HepG2 (cell line): ENCODE results near the gene PDZD7. TPM values are rescaled to one million over a fixed set of nuclear protein-coding genes. Genes with fewer than 3 reads are reported as not detected.

ENCODE experiments used
- ARID2 ChIP-seq: sonication (generic); formaldehyde crosslinking; IDR thresholded peaks from 2 replicates; pipeline ENCODE4 v1.8.1; 2022; ENCODE audit warnings: mild to moderate bottlenecking, missing genetic modification reagents, borderline replicate concordance
- BATF2 ChIP-seq: sonication (generic); formaldehyde crosslinking; IDR thresholded peaks from 2 replicates; pipeline ENCODE4 v1.8.0; 2022; ENCODE audit warnings: mild to moderate bottlenecking, missing genetic modification reagents, moderate library complexity
- CREB1 ChIP-seq, 2 experiments: fragments of 450-650 bp in 1 of 2; IDR thresholded peaks; 2 replicates each; pipeline ENCODE4 v1.6.1; 2016 to 2017; ENCODE audit warnings: control low read depth in 1 of 2, mild to moderate bottlenecking in 1 of 2, missing compliant biosample characterization in 1 of 2, missing genetic modification characterization in 1 of 2
- GTF2F1 ChIP-seq: fragments of 150-350 bp; IDR thresholded peaks from 2 replicates; pipeline ENCODE4 v1.6.1; 2014; ENCODE audit warnings: low read length
- KAT8 ChIP-seq: IDR thresholded peaks from 2 replicates; pipeline ENCODE4 v1.6.1; 2016; ENCODE audit warnings: missing genetic modification reagents, missing compliant biosample characterization
- KLF11 ChIP-seq: IDR thresholded peaks from 2 replicates; pipeline ENCODE4 v1.6.1; 2016; ENCODE audit warnings: missing compliant biosample characterization
- MLXIP ChIP-seq: sonication (generic); formaldehyde crosslinking; IDR thresholded peaks from 2 replicates; pipeline ENCODE4 v1.9.0; 2021; ENCODE audit warnings: missing genetic modification reagents, borderline replicate concordance
- SIN3B ChIP-seq: fragments of 150-350 bp; IDR thresholded peaks from 2 replicates; pipeline ENCODE4 v1.6.1; 2014; ENCODE audit warnings: low read length
- YEATS2 ChIP-seq: sonication (generic); formaldehyde crosslinking; IDR thresholded peaks from 2 replicates; pipeline ENCODE4 v1.4.0; 2020; ENCODE audit warnings: missing genetic modification reagents, borderline replicate concordance
- ZC3H13 ChIP-seq: sonication (generic); formaldehyde crosslinking; IDR thresholded peaks from 2 replicates; pipeline ENCODE4 v1.8.1; 2023; ENCODE audit warnings: mild to moderate bottlenecking, missing genetic modification reagents, moderate library complexity
- ZEB1 ChIP-seq: IDR thresholded peaks from 2 replicates; pipeline ENCODE4 v1.6.1; 2012; ENCODE audit warnings: mild to moderate bottlenecking, low read depth, inconsistent platforms; ENCODE audit not compliant: insufficient replicate concordance
- ZNF121 ChIP-seq: sonication (generic); formaldehyde crosslinking; IDR thresholded peaks from 2 replicates; pipeline ENCODE4 v1.5.0; 2020; ENCODE audit warnings: mild to moderate bottlenecking, missing genetic modification reagents
- ZNF329 ChIP-seq: sonication (generic); formaldehyde crosslinking; IDR thresholded peaks from 2 replicates; pipeline ENCODE4 v1.9.0; 2021; ENCODE audit warnings: low read depth, mild to moderate bottlenecking, missing genetic modification reagents
- ZNF451 ChIP-seq: sonication (generic); formaldehyde crosslinking; IDR thresholded peaks from 2 replicates; pipeline ENCODE4 v1.5.0; 2020; ENCODE audit warnings: mild to moderate bottlenecking, missing genetic modification reagents
- ZNF746 ChIP-seq: sonication (generic); formaldehyde crosslinking; IDR thresholded peaks from 2 replicates; pipeline ENCODE4 v1.8.0; 2022; ENCODE audit warnings: mild to moderate bottlenecking, missing genetic modification reagents
- ZNF788 ChIP-seq: sonication (generic); formaldehyde crosslinking; IDR thresholded peaks from 2 replicates; pipeline ENCODE4 v1.5.0; 2020; ENCODE audit warnings: mild to moderate bottlenecking, missing genetic modification reagents, borderline replicate concordance
- polyA plus RNA-seq, 8 experiments: library from polyadenylated mRNA; depleted of rRNA in 3 of 8; stranded (reverse) in 7 of 8; unstranded in 1 of 8; fragments of >200 nt; fragmentation: Illumina TruSeq in 4 of 8; extraction: Trizol in 4 of 8; gene quantifications; 2 replicates each; pipeline versions ENCODE4 v1.2.1 to v1.2.3, GENCODE V29; 2011 to 2016; ENCODE audit warnings: low read depth in 4 of 8, missing spikeins in 1 of 8, mixed read lengths in 1 of 8; ENCODE audit not compliant: insufficient read depth in 1 of 8
- total RNA-seq, 5 experiments: library from RNA; depleted of rRNA; stranded (reverse); fragments of >200 nt; fragmentation: Illumina TruSeq; extraction: Trizol; gene quantifications; 2 replicates each; pipeline ENCODE4 v1.2.3, GENCODE V29; 2016; ENCODE audit warnings: low read depth in 1 of 5
- TF ChIP-seq, protein P1 (sequence below): sonication (generic); formaldehyde crosslinking; IDR thresholded peaks from 2 replicates; pipeline ENCODE4 v1.5.0; 2020; ENCODE audit warnings: missing genetic modification reagents

Gene PDZD7
- total and polyA plus RNA-seq, 2 of the 13 experiments (the other 11 are each of a cell fraction or from before 2014, with no cell fraction given) = 0.58 to 0.73 TPM

DNA sequence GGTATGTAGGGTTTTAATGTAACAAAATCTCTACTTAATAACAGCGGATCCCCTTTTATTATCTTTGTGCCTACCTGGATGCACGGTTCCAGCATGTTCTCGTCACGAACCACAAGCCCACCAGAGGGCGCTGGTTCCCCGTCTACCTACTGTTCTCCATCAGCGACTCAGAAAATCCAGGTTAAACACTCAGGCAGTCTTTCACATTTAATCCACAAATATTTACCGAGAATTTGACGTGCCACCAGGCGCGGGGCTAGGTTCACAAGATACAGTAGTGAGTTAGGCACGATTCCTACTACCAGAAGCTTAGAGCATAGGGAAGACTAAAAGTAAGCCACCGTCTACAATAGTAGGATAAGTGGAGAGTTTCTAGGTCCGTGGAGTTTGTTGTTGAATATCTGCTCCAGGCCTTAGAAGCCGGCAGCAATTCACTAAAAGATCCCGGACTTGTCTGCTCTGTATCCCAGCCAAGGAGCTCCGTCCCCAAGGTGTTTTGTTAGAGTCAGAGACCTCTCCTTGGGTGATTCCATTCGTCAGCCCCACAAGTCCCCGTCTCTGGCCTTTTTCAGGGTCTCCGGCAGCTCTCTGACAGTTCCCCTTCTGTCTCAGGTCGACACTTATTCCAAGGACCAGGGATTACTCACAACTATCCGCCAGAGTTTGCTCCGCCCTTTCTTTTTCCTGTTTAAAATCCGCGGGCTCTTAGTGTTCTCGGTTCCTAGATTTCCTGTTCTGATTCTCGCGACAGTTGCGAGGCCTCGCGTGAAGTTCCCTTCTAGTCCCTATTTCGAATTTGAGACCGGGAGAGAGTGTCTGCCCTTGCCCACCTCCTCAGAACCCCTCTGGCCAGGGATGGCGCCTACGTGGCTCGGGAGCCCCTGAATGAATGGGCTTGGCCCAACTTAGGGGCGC is 29.4 kb upstream of the PDZD7 start (continued):
- TF ChIP-seq KAT8 (CRISPR knock-in tag) = no peak
- no peak for TF ChIP-seq ZC3H13 (CRISPR knock-in tag)
- 0 out of 2 replicates have a peak, but pooled peaks have one; percentile 6 for TF ChIP-seq BATF2 (CRISPR knock-in tag)
- 0 out of 2 replicates have a peak, but pooled peaks have one; percentile 17 for TF ChIP-seq ARID2 (CRISPR knock-in tag)
- TF ChIP-seq KLF11 = no peak
- TF ChIP-seq ZNF788 (CRISPR knock-in tag) = no peak
- no peak for TF ChIP-seq ZNF451 (CRISPR knock-in tag)
- TF ChIP-seq CREB1 (IDR thresholded peaks at IDR 0.05) = no peak
- TF ChIP-seq CREB1 (CRISPR knock-in tag; IDR thresholded peaks at IDR 0.05) = 0 out of 2 replicates have a peak, but pooled peaks have one; percentile 3
- peak; percentile 97 for TF ChIP-seq SIN3B
- TF ChIP-seq, protein P1, sequence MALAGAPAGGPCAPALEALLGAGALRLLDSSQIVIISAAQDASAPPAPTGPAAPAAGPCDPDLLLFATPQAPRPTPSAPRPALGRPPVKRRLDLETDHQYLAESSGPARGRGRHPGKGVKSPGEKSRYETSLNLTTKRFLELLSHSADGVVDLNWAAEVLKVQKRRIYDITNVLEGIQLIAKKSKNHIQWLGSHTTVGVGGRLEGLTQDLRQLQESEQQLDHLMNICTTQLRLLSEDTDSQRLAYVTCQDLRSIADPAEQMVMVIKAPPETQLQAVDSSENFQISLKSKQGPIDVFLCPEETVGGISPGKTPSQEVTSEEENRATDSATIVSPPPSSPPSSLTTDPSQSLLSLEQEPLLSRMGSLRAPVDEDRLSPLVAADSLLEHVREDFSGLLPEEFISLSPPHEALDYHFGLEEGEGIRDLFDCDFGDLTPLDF = no peak
- TF ChIP-seq YEATS2 = peak; percentile 63; the same call in 1 of the 2 replicates
- no peak for TF ChIP-seq ZNF746
- TF ChIP-seq ZNF329 (CRISPR knock-in tag) = no peak
- TF ChIP-seq ZNF121 (CRISPR knock-in tag) = no peak
- no peak for TF ChIP-seq GTF2F1
- TF ChIP-seq ZEB1 = no peak
- no peak for TF ChIP-seq MLXIP (CRISPR knock-in tag)
